ENCODE results near the gene KLF11.
"Not testable (repeated sequence)": the region's sequence is repeated elsewhere in the genome, so short reads cannot be mapped to it uniquely, and the experiment has no call there.

KLF11 gene

DNA sequence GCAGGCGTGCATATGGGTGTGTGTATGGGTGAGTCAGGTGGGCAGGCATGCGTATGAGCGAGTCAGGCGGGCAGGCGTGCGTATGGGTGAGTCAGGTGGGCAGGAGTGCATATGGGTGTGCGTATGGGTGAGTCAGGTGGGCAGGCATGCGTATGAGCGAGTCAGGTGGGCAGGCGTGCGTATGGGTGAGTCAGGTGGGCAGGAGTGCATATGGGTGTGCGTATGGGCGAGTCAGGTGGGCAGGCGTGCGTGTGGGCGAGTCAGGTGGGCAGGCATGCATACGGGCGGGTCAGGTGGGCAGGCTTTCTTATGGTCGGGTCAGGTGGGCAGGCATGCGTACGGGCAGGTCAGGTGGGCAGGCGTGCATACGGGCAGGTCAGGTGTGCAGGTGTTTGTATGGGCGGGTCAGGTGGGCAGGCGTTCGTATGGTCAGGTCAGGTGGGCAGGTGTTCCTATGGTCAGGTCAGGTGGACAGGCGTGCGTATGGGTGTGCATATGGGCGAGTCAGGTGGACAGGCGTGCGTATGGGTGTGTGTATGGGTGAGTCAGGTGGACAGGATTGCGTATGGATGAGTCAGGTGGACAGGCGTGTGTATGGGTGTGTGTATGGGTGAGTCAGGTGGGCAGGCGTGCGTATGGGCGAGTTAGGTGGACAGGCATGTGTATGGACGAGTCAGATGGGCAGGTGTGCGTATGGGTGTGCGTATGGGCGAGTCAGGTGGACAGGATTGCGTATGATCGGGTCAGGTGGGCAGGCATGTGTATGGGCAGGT lies 28.7 kb upstream of the KLF11 start:
- H3K4me3 ChIP-seq (ENCODE audit: low read depth, low read length) = no peak overlapping the region
- DNase-seq (ENCODE audit: low read depth) = no peak
- TF ChIP-seq, protein P1, sequence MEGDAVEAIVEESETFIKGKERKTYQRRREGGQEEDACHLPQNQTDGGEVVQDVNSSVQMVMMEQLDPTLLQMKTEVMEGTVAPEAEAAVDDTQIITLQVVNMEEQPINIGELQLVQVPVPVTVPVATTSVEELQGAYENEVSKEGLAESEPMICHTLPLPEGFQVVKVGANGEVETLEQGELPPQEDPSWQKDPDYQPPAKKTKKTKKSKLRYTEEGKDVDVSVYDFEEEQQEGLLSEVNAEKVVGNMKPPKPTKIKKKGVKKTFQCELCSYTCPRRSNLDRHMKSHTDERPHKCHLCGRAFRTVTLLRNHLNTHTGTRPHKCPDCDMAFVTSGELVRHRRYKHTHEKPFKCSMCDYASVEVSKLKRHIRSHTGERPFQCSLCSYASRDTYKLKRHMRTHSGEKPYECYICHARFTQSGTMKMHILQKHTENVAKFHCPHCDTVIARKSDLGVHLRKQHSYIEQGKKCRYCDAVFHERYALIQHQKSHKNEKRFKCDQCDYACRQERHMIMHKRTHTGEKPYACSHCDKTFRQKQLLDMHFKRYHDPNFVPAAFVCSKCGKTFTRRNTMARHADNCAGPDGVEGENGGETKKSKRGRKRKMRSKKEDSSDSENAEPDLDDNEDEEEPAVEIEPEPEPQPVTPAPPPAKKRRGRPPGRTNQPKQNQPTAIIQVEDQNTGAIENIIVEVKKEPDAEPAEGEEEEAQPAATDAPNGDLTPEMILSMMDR (IDR thresholded peaks at IDR 0.05; ENCODE audit: low read depth, low read length, missing control alignments) = no peak

DNA sequence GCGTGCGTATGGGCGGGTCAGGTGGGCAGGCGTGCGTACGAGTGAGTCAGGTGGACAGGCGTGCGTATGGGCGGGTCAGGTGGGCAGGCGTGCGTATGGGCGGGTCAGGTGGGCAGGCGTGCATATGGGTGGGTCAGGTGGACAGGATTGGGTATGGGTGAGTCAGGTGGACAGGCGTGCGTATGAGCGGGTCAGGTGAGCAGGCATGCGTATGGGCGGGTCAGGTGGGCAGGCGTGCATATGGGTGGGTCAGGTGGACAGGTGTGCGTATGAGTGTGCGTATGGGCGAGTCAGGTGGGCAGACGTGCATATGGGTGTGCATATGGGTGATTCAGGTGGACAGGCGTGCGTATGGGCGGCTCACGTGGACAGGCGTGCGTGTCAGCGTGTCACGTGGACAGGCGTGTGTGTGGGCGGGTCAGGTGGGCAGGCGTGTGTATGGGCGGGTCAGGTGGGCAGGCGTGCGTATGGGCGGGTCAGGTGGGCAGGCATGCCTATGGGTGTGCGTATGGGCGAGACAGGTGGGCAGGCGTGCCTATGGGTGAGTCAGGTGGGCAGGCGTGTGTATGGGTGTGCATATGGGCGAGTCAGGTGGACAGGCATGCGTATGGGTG lies 27.9 kb upstream of the KLF11 start:
- not testable (repeated sequence) for DNase-seq (ENCODE audit: low read depth); H3K4me3 ChIP-seq (ENCODE audit: low read depth, low read length)

DNA sequence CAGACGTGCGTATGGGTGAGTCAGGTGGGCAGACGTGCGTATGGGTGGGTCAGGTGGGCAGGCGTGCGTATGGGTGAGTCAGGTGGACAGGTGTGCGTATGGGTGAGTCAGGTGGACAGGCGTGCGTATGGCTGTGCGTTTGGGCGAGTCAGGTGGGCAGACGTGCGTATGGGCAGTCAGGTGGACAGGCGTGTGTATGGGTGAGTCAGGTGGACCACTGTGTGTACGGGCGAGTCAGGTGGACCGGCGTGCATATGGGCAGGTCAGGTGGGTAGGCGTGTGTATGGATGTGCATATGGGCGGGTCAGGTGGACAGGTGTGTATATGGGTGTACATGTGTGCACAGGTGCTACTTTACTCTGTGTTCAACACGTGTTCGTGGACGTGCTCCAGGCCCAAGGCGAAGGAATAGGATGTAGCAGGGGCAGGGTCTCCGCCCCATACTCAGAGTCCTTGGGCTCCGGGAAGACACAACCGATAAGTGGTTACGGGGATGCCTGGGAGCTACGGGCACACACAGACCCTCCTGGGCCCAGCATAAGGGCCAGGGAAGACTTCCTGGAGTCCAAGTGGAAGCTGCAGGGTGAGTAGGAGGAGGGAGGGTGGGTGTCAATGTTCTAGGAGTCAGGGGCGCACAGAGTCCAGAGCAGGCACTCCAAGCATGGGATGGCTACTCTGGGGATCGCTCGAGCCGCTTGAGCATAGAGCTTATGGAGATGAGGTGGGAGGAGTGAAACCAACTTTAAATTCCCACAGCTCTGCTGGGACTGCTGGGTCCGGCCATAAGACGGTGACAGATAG lies 27.1 kb upstream of the KLF11 start:
- DNase-seq (ENCODE audit: low read depth) = no peak
- H3K4me3 ChIP-seq (ENCODE audit: low read depth, low read length) = no peak overlapping the region
- TF ChIP-seq, protein P1 (IDR thresholded peaks at IDR 0.05; ENCODE audit: low read depth, low read length, missing control alignments) = no peak

DNA sequence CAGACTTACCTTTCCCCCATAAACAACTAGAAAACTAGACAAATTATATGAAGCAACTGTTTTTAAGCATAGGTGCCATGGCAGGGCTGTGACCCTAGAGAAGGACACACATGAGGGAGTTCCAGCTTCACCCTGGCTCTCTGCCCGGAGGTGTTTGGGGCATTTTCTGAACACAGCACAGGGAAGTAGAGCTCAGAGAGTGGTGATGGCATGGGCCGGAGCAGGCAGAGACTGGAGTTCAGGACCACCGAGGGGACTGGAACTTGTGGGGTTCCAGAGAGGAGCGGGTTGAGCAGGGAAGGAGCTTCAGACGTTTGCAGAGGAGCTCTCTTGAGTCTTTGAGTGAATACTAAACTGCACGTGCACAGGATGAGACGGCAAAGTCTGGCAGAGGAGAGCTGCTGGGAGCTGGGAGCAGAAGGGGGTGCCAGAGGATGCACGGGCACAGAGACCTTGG lies 26.5 kb upstream of the KLF11 start:
- DNase-seq (ENCODE audit: low read depth) = no peak
- H3K4me3 ChIP-seq (ENCODE audit: low read depth, low read length) = no peak overlapping the region
- TF ChIP-seq, protein P1 (IDR thresholded peaks at IDR 0.05; ENCODE audit: low read depth, low read length, missing control alignments) = no peak

DNA sequence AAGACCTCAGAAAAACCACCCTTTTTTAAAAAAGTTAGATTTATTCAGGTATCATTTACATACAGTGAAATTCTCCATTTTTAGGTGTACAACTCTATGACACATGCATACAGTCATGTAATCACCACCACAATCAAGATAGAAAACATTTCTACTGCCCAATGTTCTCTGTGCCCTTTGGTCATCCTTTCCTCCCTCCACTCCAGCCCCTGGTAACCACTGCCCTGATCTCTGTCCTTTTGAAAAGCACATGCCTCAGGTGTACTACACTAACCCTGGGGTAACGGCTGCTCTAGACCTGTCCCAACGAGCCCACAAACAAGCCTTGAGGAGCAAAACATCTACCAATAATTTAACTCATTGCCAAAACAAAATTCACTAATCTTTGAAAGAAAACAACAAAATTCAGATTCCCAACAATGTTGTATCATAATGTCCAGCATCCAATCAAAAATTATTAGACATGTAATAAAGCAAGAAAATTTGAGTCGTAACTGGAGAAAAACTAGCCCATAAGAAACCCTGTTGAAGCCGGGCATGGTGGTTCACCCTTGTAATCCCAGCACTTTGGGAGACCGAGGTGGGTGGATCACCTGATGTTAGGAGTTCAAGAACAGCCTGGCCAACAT lies 25.9 kb upstream of the KLF11 start:
- DNase-seq (ENCODE audit: low read depth) = no peak
- no peak overlapping the region for H3K4me3 ChIP-seq (ENCODE audit: low read depth, low read length)
- TF ChIP-seq, protein P1 (IDR thresholded peaks at IDR 0.05; ENCODE audit: low read depth, low read length, missing control alignments) = no peak

DNA sequence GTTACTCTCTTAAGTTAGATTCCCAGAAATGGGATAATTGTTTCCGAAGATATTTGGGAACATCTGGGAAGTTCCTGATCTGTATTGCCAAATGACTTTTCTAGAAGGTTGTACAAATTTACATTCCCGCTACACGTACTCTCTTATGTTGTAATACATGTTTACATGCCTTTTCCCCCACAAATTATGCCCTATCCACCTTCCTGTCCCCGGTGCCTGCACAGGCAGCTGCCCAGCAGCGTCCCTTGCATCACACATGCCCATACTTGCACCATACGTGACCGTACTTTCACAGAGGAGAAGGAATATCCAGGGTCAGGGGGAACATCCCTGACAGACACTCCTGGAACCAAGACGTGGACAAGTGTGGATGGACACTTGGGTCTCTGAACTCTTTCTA lies 24.2 kb upstream of the KLF11 start:
- no peak for DNase-seq (ENCODE audit: low read depth)
- H3K4me3 ChIP-seq (ENCODE audit: low read depth, low read length) = no peak overlapping the region

More for the DNA sequence above, 24.2 kb upstream of the KLF11 start:
- TF ChIP-seq, protein P1 (IDR thresholded peaks at IDR 0.05; ENCODE audit: low read depth, low read length, missing control alignments) = no peak
